GM12801 (cell line): Measurements from ENCODE around the gene TESPA1.

Experiments used
- CTCF ChIP-seq: IDR thresholded peaks from one replicate; pipeline ENCODE4 v1.5.1; 2011; ENCODE audit warnings: control low read depth; ENCODE audit not compliant: insufficient read length; ENCODE audit errors: extremely low read depth

Gene TESPA1

GRCh38 chr12:54980341-54980740 lies 4.2 kb downstream of the TESPA1 start:
- TF ChIP-seq CTCF = no peak

GRCh38 chr12:54977857-54978256 lies 6.7 kb downstream of the TESPA1 start:
- no peak for TF ChIP-seq CTCF

- TF ChIP-seq CTCF = no peak
Observed at GRCh38 chr12:54977155-54977554, 7.4 kb downstream of the TESPA1 start.

- TF ChIP-seq CTCF = no peak
Observed at GRCh38 chr12:54975875-54976274, 8.7 kb downstream of the TESPA1 start.

- TF ChIP-seq CTCF = no peak
Observed at GRCh38 chr12:54975272-54975671, 9.3 kb downstream of the TESPA1 start.

- no peak for TF ChIP-seq CTCF
Observed at GRCh38 chr12:54974279-54974678, 10.3 kb downstream of the TESPA1 start.

GRCh38 chr12:54973556-54973955 lies 11.0 kb downstream of the TESPA1 start:
- no peak for TF ChIP-seq CTCF

GRCh38 chr12:54970741-54971140 lies 13.8 kb downstream of the TESPA1 start:
- TF ChIP-seq CTCF = no peak
